ENCODE measurements around the gene CFLAR. TPM values are rescaled to one million over a fixed set of nuclear protein-coding genes. Genes with fewer than 3 reads are reported as not detected.
A peak's percentile ranks its signal among the peaks of the same experiment; 100 is the strongest.
"Not testable (repeated sequence)": the region's sequence is repeated elsewhere in the genome, so short reads cannot be mapped to it uniquely, and the experiment has no call there.

CFLAR gene
- total RNA-seq, 1 donor from 2014 or later: 62.6 TPM

- Histone ChIP-seq H3K9ac (ENCODE audit: low read depth in 1 of 3, low read length in 3 of 3) (no peak overlapping the region), H3K9me3 (ENCODE audit: control insufficient read depth in 3 of 3, low read length in 3 of 3) (no peaks in the 10 kb centered on the region), H3K4me1 (ENCODE audit: control insufficient read depth in 3 of 3, insufficient read depth in 3 of 3, low read length in 3 of 3) (peaks cover 7 to 32% (median 25%) of the 10 kb centered on the region in 3 donors), H3K27me3 (ENCODE audit: control insufficient read depth in 3 of 3, insufficient read depth in 3 of 3, low read length in 3 of 3) (no peaks in the 10 kb centered on the region), H3K4me3 (ENCODE audit: low read length in 3 of 3) (no peak overlapping the region), H3K36me3 (ENCODE audit: control insufficient read depth in 3 of 3, insufficient read depth in 3 of 3, low read length in 3 of 3) (peaks cover 33 to 59% (median 49%) of the 10 kb centered on the region in 3 donors), H3K27ac (ENCODE audit: low read depth, low read length) (no peak overlapping the region)
These were observed 24.1 kb downstream of the CFLAR start for GRCh38 chr2:201139836-201140604.

GRCh38 chr2:201144101-201145051 is 28.4 kb downstream of the CFLAR start:
- peaks cover 7 to 15% (median 9%) of the 10 kb centered on the region in 3 donors for H3K4me1 ChIP-seq (ENCODE audit: control insufficient read depth in 3 of 3, insufficient read depth in 3 of 3, low read length in 3 of 3)
- H3K4me3 ChIP-seq (ENCODE audit: low read length in 3 of 3): no peak overlapping the region
- H3K9ac ChIP-seq (ENCODE audit: low read depth in 1 of 3, low read length in 3 of 3): peak overlapping the region in 1 of 3 donors; percentile 9
- no peaks in the 10 kb centered on the region for H3K9me3 ChIP-seq (ENCODE audit: control insufficient read depth in 3 of 3, low read length in 3 of 3)
- no peak overlapping the region for H3K27ac ChIP-seq (ENCODE audit: low read depth, low read length)
- H3K27me3 ChIP-seq (ENCODE audit: control insufficient read depth in 3 of 3, insufficient read depth in 3 of 3, low read length in 3 of 3): no peaks in the 10 kb centered on the region
- H3K36me3 ChIP-seq (ENCODE audit: control insufficient read depth in 3 of 3, insufficient read depth in 3 of 3, low read length in 3 of 3): peaks cover 4 to 33% (median 30%) of the 10 kb centered on the region in 3 donors

- H3K27me3 ChIP-seq (ENCODE audit: control insufficient read depth in 3 of 3, insufficient read depth in 3 of 3, low read length in 3 of 3): no peaks in the 10 kb centered on the region
- H3K27ac ChIP-seq (ENCODE audit: low read depth, low read length): peak overlapping the region; percentile 51
- peaks cover 23 to 34% (median 30%) of the 10 kb centered on the region in 3 donors for H3K4me1 ChIP-seq (ENCODE audit: control insufficient read depth in 3 of 3, insufficient read depth in 3 of 3, low read length in 3 of 3)
- no peak overlapping the region for H3K9ac ChIP-seq (ENCODE audit: low read depth in 1 of 3, low read length in 3 of 3)
- H3K9me3 ChIP-seq (ENCODE audit: control insufficient read depth in 3 of 3, low read length in 3 of 3): no peaks in the 10 kb centered on the region
- H3K36me3 ChIP-seq (ENCODE audit: control insufficient read depth in 3 of 3, insufficient read depth in 3 of 3, low read length in 3 of 3): peaks cover 30 to 52% (median 47%) of the 10 kb centered on the region in 3 donors
- H3K4me3 ChIP-seq (ENCODE audit: low read length in 3 of 3): no peak overlapping the region
These were observed 32.5 kb downstream of the CFLAR start for GRCh38 chr2:201148434-201148990.

GRCh38 chr2:201149064-201149820 is 33.3 kb downstream of the CFLAR start:
- Histone ChIP-seq H3K9ac (ENCODE audit: low read depth in 1 of 3, low read length in 3 of 3) (no peak overlapping the region), H3K27ac (ENCODE audit: low read depth, low read length) (peak overlapping the region; percentile 51), H3K27me3 (ENCODE audit: control insufficient read depth in 3 of 3, insufficient read depth in 3 of 3, low read length in 3 of 3) (no peaks in the 10 kb centered on the region), H3K4me1 (ENCODE audit: control insufficient read depth in 3 of 3, insufficient read depth in 3 of 3, low read length in 3 of 3) (peaks cover 18 to 30% (median 26%) of the 10 kb centered on the region in 3 donors), H3K9me3 (ENCODE audit: control insufficient read depth in 3 of 3, low read length in 3 of 3) (no peaks in the 10 kb centered on the region), H3K36me3 (ENCODE audit: control insufficient read depth in 3 of 3, insufficient read depth in 3 of 3, low read length in 3 of 3) (peaks cover 30 to 54% (median 44%) of the 10 kb centered on the region in 3 donors), H3K4me3 (ENCODE audit: low read length in 3 of 3) (no peak overlapping the region)

GRCh38 chr2:201149821-201150165 is 33.8 kb downstream of the CFLAR start:
- Histone ChIP-seq H3K36me3 (ENCODE audit: control insufficient read depth in 3 of 3, insufficient read depth in 3 of 3, low read length in 3 of 3) (peaks cover 34 to 59% (median 46%) of the 10 kb centered on the region in 3 donors), H3K4me1 (ENCODE audit: control insufficient read depth in 3 of 3, insufficient read depth in 3 of 3, low read length in 3 of 3) (peaks cover 18 to 25% (median 24%) of the 10 kb centered on the region in 3 donors)
- not testable (repeated sequence) for H3K27me3 ChIP-seq (ENCODE audit: control insufficient read depth in 3 of 3, insufficient read depth in 3 of 3, low read length in 3 of 3); H3K9me3 ChIP-seq (ENCODE audit: control insufficient read depth in 3 of 3, low read length in 3 of 3); H3K27ac ChIP-seq (ENCODE audit: low read depth, low read length); H3K9ac ChIP-seq (ENCODE audit: low read depth in 1 of 3, low read length in 3 of 3); H3K4me3 ChIP-seq (ENCODE audit: low read length in 3 of 3)

- H3K27me3 ChIP-seq (ENCODE audit: control insufficient read depth in 3 of 3, insufficient read depth in 3 of 3, low read length in 3 of 3): no peaks in the 10 kb centered on the region
- no peak overlapping the region for H3K4me3 ChIP-seq (ENCODE audit: low read length in 3 of 3)
- H3K9ac ChIP-seq (ENCODE audit: low read depth in 1 of 3, low read length in 3 of 3): no peak overlapping the region
- peak overlapping the region; percentile 72 for H3K27ac ChIP-seq (ENCODE audit: low read depth, low read length)
- peaks cover 40 to 61% (median 49%) of the 10 kb centered on the region in 3 donors for H3K36me3 ChIP-seq (ENCODE audit: control insufficient read depth in 3 of 3, insufficient read depth in 3 of 3, low read length in 3 of 3)
- peaks cover 18 to 23% (median 23%) of the 10 kb centered on the region in 3 donors for H3K4me1 ChIP-seq (ENCODE audit: control insufficient read depth in 3 of 3, insufficient read depth in 3 of 3, low read length in 3 of 3)
- H3K9me3 ChIP-seq (ENCODE audit: control insufficient read depth in 3 of 3, low read length in 3 of 3): no peaks in the 10 kb centered on the region
These were observed 34.6 kb downstream of the CFLAR start for GRCh38 chr2:201150454-201151020.

- no peak overlapping the region for H3K9ac ChIP-seq (ENCODE audit: low read depth in 1 of 3, low read length in 3 of 3)
- peaks cover 18 to 23% (median 23%) of the 10 kb centered on the region in 3 donors for H3K4me1 ChIP-seq (ENCODE audit: control insufficient read depth in 3 of 3, insufficient read depth in 3 of 3, low read length in 3 of 3)
These were observed 35.4 kb downstream of the CFLAR start for GRCh38 chr2:201151127-201151981.

GRCh38 chr2:201152517-201152916 is 36.6 kb downstream of the CFLAR start:
- Histone ChIP-seq H3K9me3 (ENCODE audit: control insufficient read depth in 3 of 3, low read length in 3 of 3) (no peaks in the 10 kb centered on the region), H3K36me3 (ENCODE audit: control insufficient read depth in 3 of 3, insufficient read depth in 3 of 3, low read length in 3 of 3) (peaks cover 47 to 65% (median 59%) of the 10 kb centered on the region in 3 donors), H3K27me3 (ENCODE audit: control insufficient read depth in 3 of 3, insufficient read depth in 3 of 3, low read length in 3 of 3) (no peaks in the 10 kb centered on the region), H3K4me1 (ENCODE audit: control insufficient read depth in 3 of 3, insufficient read depth in 3 of 3, low read length in 3 of 3) (peaks cover 16 to 27% (median 24%) of the 10 kb centered on the region in 3 donors), H3K4me3 (ENCODE audit: low read length in 3 of 3) (no peak overlapping the region), H3K27ac (ENCODE audit: low read depth, low read length) (peak overlapping the region; percentile 45), H3K9ac (ENCODE audit: low read depth in 1 of 3, low read length in 3 of 3) (no peak overlapping the region)

More at GRCh38 chr2:201151127-201151981, 35.4 kb downstream of the CFLAR start:
- peak overlapping the region; percentile 72 for H3K27ac ChIP-seq (ENCODE audit: low read depth, low read length)
- no peaks in the 10 kb centered on the region for H3K27me3 ChIP-seq (ENCODE audit: control insufficient read depth in 3 of 3, insufficient read depth in 3 of 3, low read length in 3 of 3)
- no peak overlapping the region for H3K4me3 ChIP-seq (ENCODE audit: low read length in 3 of 3)
- no peaks in the 10 kb centered on the region for H3K9me3 ChIP-seq (ENCODE audit: control insufficient read depth in 3 of 3, low read length in 3 of 3)
- peaks cover 44 to 66% (median 55%) of the 10 kb centered on the region in 3 donors for H3K36me3 ChIP-seq (ENCODE audit: control insufficient read depth in 3 of 3, insufficient read depth in 3 of 3, low read length in 3 of 3)

Measured in skeletal muscle tissue (tissue), 4 donors.